GM19193 (cell line): ENCODE measurements around the gene UBAC2.

Source experiments
- POLR2A ChIP-seq: IDR thresholded peaks from 4 replicates; pipeline ENCODE4 v1.6.1; 2011; ENCODE audit not compliant: insufficient read depth, insufficient read length; ENCODE audit errors: extremely low read depth

The UBAC2 gene

GRCh38 chr13:99378985-99379733, 178.5 kb downstream of the UBAC2 start:
- no peak for TF ChIP-seq POLR2A

GRCh38 chr13:99379856-99380801, 179.5 kb downstream of the UBAC2 start:
- TF ChIP-seq POLR2A = no peak

GRCh38 chr13:99380921-99381645, 180.4 kb downstream of the UBAC2 start:
- TF ChIP-seq POLR2A = no peak

- TF ChIP-seq POLR2A = no peak
Measured at GRCh38 chr13:99381766-99382165, 181.1 kb downstream of the UBAC2 start.

GRCh38 chr13:99382428-99383133, 181.9 kb downstream of the UBAC2 start:
- TF ChIP-seq POLR2A = no peak

GRCh38 chr13:99383511-99383921, 182.9 kb downstream of the UBAC2 start:
- no peak for TF ChIP-seq POLR2A

GRCh38 chr13:99383946-99384345, 183.3 kb downstream of the UBAC2 start:
- no peak for TF ChIP-seq POLR2A

- TF ChIP-seq POLR2A = no peak
Measured at GRCh38 chr13:99384468-99384867, 183.8 kb downstream of the UBAC2 start.

GRCh38 chr13:99385161-99385560, 184.5 kb downstream of the UBAC2 start:
- no peak for TF ChIP-seq POLR2A

GRCh38 chr13:99385940-99386339, 185.3 kb downstream of the UBAC2 start:
- TF ChIP-seq POLR2A = no peak

GRCh38 chr13:99386495-99386894, 185.8 kb downstream of the UBAC2 start:
- TF ChIP-seq POLR2A = no peak

- TF ChIP-seq POLR2A = no peak
Measured at GRCh38 chr13:99386911-99387788, 186.5 kb downstream of the UBAC2 start.

GRCh38 chr13:99388334-99388923, 187.8 kb downstream of the UBAC2 start:
- no peak for TF ChIP-seq POLR2A

- no peak for TF ChIP-seq POLR2A
Measured at GRCh38 chr13:99389520-99390304, 189.1 kb downstream of the UBAC2 start.
